ENCODE results near the gene WNK2.
"Not testable (repeated sequence)": the region's sequence is repeated elsewhere in the genome, so short reads cannot be mapped to it uniquely, and the experiment has no call there.

DNA sequence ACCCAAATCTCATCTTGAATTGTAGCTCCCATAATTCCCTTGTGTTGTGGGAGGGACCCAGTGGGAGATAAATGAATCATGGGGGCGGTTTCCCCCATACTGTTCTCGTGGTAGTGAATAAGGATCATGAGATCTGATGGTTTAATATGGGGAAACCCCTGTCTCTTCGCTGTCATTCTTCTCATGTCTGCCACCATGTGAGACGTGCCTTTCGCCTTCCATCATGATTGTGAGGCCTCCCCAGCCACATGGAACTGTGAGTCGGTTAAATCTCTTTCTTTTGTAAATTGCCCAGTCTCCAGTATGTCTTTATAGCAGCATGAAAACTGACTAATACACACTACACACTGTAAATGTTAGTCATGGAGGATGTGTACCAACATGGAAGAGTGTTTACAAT lies 37.2 kb upstream of the WNK2 start:
- TF ChIP-seq TRIM28 (IDR thresholded peaks at IDR 0.05; ENCODE audit: borderline replicate concordance, low read length); CTCF (tag by site-specific recombination; IDR thresholded peaks at IDR 0.05); ZBTB21 (tag by site-specific recombination; IDR thresholded peaks at IDR 0.05); ZBTB11 (tag by site-specific recombination; conservative IDR thresholded peaks at IDR 0.05; ENCODE audit: low read depth); ZNF274 (IDR thresholded peaks at IDR 0.05; ENCODE audit: low read length); ZNF274 (tag by site-specific recombination; IDR thresholded peaks at IDR 0.05; ENCODE audit: borderline replicate concordance): not testable (repeated sequence)
- TF ChIP-seq, protein P1, sequence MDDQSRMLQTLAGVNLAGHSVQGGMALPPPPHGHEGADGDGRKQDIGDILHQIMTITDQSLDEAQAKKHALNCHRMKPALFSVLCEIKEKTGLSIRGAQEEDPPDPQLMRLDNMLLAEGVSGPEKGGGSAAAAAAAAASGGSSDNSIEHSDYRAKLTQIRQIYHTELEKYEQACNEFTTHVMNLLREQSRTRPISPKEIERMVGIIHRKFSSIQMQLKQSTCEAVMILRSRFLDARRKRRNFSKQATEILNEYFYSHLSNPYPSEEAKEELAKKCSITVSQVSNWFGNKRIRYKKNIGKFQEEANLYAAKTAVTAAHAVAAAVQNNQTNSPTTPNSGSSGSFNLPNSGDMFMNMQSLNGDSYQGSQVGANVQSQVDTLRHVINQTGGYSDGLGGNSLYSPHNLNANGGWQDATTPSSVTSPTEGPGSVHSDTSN (CRISPR knock-in tag; IDR thresholded peaks at IDR 0.05), result not testable (repeated sequence)

Data from HEK293 (cell line).